Skeletal muscle tissue (tissue), 4 donors: ENCODE data around the gene TNK2. TPM values are rescaled to one million over a fixed set of nuclear protein-coding genes. Genes with fewer than 3 reads are reported as not detected.
"Not testable (repeated sequence)": the region's sequence is repeated elsewhere in the genome, so short reads cannot be mapped to it uniquely, and the experiment has no call there.

Experiments used
- H3K27ac ChIP-seq: one replicate; pipeline ENCODE4 v1.7.0; 2013; ENCODE audit warnings: mild to moderate bottlenecking, low read depth, low read length, inconsistent platforms
- H3K27me3 ChIP-seq, 3 donors: one replicate each; pipeline ENCODE4 v1.7.0; 2013; ENCODE audit warnings: low read length in 3 of 3; ENCODE audit not compliant: control insufficient read depth in 3 of 3, insufficient read depth in 3 of 3
- H3K36me3 ChIP-seq, 3 donors: one replicate each; pipeline ENCODE4 v1.7.0; 2013; ENCODE audit warnings: low read length in 3 of 3; ENCODE audit not compliant: control insufficient read depth in 3 of 3, insufficient read depth in 3 of 3
- H3K4me1 ChIP-seq, 3 donors: one replicate each; pipeline ENCODE4 v1.7.0; 2013; ENCODE audit warnings: low read length in 3 of 3, mild to moderate bottlenecking in 3 of 3; ENCODE audit not compliant: control insufficient read depth in 3 of 3, insufficient read depth in 3 of 3
- H3K4me3 ChIP-seq, 3 donors: one replicate each; pipeline ENCODE4 v1.7.0; 2013; ENCODE audit warnings: low read length in 3 of 3
- H3K9ac ChIP-seq, 3 donors: one replicate each; pipeline ENCODE4 v1.7.0; 2013; ENCODE audit warnings: low read length in 3 of 3, mild to moderate bottlenecking in 3 of 3, moderate library complexity in 2 of 3, low read depth in 1 of 3
- H3K9me3 ChIP-seq, 3 donors: one replicate each; pipeline ENCODE4 v1.7.0; 2013; ENCODE audit warnings: low read length in 3 of 3; ENCODE audit not compliant: control insufficient read depth in 3 of 3
- total RNA-seq: library from RNA; depleted of rRNA; stranded (reverse); fragments of >200 nt; gene quantifications from one replicate; pipeline ENCODE4 v1.2.3, GENCODE V29; 2014
- donor health status: Osteomylitis.

Gene TNK2
- total RNA-seq, 1 donor from 2014 or later: 9.9 TPM

DNA sequence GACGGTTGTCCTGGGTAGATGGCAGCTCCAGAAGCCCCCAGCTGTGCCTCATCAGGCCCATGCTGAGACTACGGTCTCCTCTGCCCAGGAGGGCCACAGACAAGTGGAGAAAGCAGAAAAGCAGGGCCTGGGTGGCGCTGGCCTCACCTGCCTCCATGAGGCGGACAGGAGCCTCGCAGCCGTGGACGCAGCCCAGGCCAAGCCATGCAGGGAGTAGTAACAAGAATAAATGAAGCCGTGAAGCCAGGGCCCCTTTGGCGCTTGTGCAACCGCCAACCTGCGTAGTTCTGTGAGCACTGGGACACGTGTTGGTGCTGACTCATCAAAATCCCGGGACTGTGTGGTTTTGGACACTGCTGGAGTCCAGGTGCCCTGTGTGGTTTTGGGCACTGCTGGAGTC, 84.4 kb downstream of the TNK2 start:
- no peaks in the 10 kb centered on the region for H3K9me3 ChIP-seq
- H3K9ac ChIP-seq: no peak overlapping the region
- H3K36me3 ChIP-seq: no peaks in the 10 kb centered on the region
- no peak overlapping the region for H3K27ac ChIP-seq
- no peak overlapping the region for H3K4me3 ChIP-seq
- peaks cover 0 to 4% (median 3%) of the 10 kb centered on the region in 3 donors for H3K4me1 ChIP-seq
- H3K27me3 ChIP-seq: peaks cover 8 to 22% (median 9%) of the 10 kb centered on the region in 3 donors

DNA sequence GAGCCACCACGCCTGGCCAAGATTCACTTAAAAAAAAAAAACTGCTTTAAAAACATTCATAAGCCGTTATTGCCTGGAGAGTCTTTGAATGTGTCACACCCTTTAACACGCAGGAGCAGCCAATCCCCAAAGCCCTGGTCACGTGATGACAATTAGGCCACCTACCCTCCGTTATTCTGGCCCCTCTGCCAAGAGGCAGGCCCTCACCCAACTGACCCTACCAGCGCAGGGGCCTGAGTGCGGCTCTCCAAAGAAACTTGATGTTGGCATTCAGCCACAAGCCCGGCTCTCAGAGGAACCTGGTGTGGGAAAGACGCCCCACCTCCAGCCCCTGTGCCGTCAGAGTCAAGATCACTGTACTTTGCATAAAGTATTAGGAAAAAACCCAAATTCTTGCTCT, 85.1 kb downstream of the TNK2 start:
- H3K9me3 ChIP-seq: no peaks in the 10 kb centered on the region
- H3K4me1 ChIP-seq: peaks cover 0 to 4% (median 3%) of the 10 kb centered on the region in 3 donors
- H3K9ac ChIP-seq: no peak overlapping the region
- H3K36me3 ChIP-seq: no peaks in the 10 kb centered on the region
- no peak overlapping the region for H3K27ac ChIP-seq
- H3K4me3 ChIP-seq: no peak overlapping the region
- peaks cover 8 to 22% (median 9%) of the 10 kb centered on the region in 3 donors for H3K27me3 ChIP-seq

DNA sequence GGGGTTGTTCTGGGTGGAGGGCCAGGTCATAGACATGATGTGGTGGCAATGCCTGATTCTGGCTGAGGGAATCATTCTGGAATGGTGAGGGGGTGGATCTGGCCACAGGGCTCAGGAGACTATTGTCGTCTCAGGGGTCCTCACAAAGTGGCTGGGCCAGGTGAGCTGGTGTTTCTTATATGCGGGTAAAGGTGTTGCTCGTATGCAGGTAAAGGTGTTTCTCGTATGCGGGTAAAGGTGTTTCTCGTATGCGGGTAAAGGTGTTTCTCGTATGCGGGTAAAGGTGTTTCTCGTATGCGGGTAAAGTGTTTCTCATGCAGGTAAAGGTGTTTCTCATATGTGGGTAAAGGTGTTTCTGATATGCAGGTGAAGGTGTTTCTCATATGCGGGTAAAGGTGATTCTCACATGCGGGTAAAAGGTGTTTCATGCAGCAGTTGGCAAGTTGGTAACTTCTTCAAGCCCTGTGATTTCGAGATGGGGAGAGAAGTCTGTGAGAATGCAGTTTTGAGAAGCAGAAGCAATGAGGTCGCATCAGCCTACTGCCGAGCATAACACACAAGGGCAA, 86.1 kb downstream of the TNK2 start:
- no peak overlapping the region for H3K27ac ChIP-seq
- no peaks in the 10 kb centered on the region for H3K9me3 ChIP-seq
- no peak overlapping the region for H3K9ac ChIP-seq
- H3K4me1 ChIP-seq: peaks cover 0 to 4% (median 3%) of the 10 kb centered on the region in 3 donors
- H3K36me3 ChIP-seq: no peaks in the 10 kb centered on the region
- H3K4me3 ChIP-seq: no peak overlapping the region
- H3K27me3 ChIP-seq: peaks cover 8 to 22% (median 9%) of the 10 kb centered on the region in 3 donors

DNA sequence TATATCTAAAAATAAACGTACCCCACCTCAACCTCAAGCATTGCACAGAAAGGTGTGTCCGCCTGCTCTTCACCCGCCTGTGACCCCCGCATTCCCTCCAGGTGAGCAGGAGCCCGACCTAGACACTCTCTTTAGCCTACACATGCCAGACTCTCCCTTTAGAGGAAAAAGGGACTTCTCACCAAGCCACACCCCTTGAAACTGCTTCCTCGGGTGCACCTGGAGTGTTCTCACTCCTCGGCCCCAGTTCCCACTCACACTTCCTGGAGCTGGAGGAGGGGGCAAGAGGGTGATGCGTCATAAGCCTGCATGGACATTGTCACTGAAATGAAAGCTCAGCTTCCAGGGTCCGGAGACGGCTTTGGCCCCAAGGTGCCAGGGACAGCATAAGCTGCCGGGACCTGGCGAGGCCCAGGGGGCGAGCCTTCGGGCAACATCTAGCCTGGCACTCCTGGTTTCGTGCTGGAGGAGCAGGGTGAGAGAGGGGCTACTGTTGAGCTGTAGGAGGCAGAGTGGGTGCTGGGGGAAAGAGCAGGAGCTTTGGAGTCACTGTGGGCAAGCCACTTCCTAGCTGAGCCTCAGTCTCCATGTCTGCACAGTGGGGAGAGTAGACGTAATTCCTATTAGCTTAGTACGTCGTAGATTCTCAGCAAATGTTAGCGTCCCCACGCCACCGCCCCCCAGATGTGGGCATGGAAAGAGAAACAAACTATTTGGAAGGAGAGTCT, 86.8 kb downstream of the TNK2 start:
- Histone ChIP-seq H3K9ac (no peak overlapping the region), H3K27me3 (peaks cover 8 to 22% (median 9%) of the 10 kb centered on the region in 3 donors)

DNA sequence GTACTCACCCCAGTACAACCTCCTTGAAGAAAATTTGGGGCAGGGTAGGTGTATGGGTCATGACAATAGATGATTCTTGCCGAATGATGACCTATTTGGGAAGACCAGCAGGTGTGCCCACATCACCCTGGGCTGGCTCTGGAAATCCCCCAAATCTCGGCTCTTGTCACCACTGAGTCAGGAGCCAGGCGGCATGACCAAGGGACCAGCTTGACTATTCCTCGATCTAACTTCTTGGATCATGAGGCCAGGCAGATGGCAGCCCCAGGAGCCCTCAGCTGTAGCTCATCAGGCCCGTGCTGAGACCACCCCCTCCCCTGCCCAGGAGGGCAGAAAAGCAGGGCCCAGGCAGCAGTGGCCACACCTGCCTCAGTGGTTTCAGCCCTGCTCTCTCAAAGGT, 87.5 kb downstream of the TNK2 start:
- Histone ChIP-seq H3K4me3 (no peak overlapping the region), H3K36me3 (no peaks in the 10 kb centered on the region), H3K9me3 (no peaks in the 10 kb centered on the region), H3K4me1 (peaks cover 0 to 4% (median 3%) of the 10 kb centered on the region in 3 donors), H3K9ac (no peak overlapping the region), H3K27me3 (peaks cover 8 to 22% (median 9%) of the 10 kb centered on the region in 3 donors), H3K27ac (no peak overlapping the region)

More for the DNA sequence above, 86.8 kb downstream of the TNK2 start:
- Histone ChIP-seq H3K4me1 (peaks cover 0 to 4% (median 3%) of the 10 kb centered on the region in 3 donors), H3K9me3 (no peaks in the 10 kb centered on the region), H3K4me3 (no peak overlapping the region), H3K27ac (no peak overlapping the region), H3K36me3 (no peaks in the 10 kb centered on the region)

DNA sequence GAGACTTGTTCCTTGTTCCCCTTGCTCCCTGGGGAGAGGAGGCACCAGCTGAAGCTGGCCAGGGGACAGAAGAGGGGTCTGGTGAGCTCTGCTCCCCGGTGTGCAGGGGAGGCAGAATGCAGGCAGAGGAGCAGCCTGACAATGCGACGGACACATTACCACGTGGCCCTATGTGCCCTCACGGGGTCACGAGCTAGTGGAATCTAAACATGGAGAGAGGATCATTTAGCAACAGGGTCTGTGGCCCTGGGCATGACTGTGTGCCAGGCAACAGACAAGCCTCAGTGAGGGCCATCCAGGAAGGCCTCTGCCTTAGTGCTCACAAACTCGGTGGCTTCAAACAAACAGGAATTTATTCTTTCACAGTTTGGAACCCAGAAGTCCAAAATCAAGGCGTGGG, 88.2 kb downstream of the TNK2 start:
- H3K9ac ChIP-seq: no peak overlapping the region
- no peaks in the 10 kb centered on the region for H3K9me3 ChIP-seq
- peaks cover 0 to 4% (median 3%) of the 10 kb centered on the region in 3 donors for H3K4me1 ChIP-seq
- H3K27me3 ChIP-seq: peaks cover 8 to 22% (median 9%) of the 10 kb centered on the region in 3 donors
- H3K36me3 ChIP-seq: no peaks in the 10 kb centered on the region
- H3K27ac ChIP-seq: no peak overlapping the region
- no peak overlapping the region for H3K4me3 ChIP-seq

DNA sequence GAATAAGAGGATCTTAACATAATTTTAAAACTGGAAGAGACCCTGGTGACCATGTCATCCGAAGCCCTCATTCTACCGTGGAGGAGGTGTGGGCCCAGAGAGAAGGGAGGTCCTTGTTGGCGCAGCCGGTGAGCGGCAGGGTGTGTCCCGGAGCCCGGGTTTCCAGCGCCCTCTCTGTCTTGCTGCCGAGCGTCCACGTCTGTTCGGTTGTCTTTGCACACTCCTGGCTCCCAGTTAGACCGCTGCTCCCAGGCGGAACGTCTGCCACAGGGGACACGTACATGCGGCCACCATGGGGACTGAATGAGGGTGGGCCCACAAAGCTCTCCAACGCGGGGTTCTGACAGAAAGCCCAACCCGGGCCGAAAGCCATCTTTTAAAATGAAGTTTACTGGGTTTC, 90.0 kb downstream of the TNK2 start:
- peaks cover 0 to 4% (median 3%) of the 10 kb centered on the region in 3 donors for H3K4me1 ChIP-seq

DNA sequence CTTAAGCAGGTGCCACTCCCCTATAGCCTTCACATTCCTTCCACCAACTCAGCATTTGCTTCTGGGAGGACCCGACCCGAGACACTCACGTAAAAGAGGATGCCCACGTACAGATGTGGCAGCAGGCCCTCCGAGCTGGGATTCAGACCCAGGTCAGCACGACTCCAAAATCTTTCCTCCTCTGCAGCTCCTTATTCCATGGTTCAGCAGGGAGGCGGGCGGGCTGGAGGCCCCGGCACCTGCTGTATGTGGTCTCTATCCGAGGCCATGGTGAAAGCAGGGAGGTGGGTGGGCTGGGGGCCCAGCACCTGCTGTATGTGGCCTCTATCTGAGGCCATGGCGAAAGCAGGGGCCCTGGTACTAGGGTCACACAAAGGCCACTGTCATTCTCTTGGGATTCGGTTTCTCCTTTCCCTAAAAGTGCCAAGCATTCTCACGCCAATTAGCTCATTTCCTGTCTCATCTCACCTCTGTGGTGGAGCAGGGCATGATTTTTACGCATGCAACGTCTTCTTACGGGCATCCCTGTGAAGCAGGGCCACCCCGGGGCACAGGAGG, 90.7 kb downstream of the TNK2 start:
- H3K4me3 ChIP-seq: no peak overlapping the region
- no peak overlapping the region for H3K9ac ChIP-seq
- H3K36me3 ChIP-seq: no peaks in the 10 kb centered on the region
- H3K27me3 ChIP-seq: peaks cover 14 to 29% (median 22%) of the 10 kb centered on the region in 3 donors
- H3K27ac ChIP-seq: no peak overlapping the region
- H3K9me3 ChIP-seq: no peaks in the 10 kb centered on the region
- peaks cover 0 to 4% (median 3%) of the 10 kb centered on the region in 3 donors for H3K4me1 ChIP-seq

More for the DNA sequence above, 90.0 kb downstream of the TNK2 start:
- Histone ChIP-seq H3K27ac (no peak overlapping the region), H3K4me3 (no peak overlapping the region), H3K9me3 (no peaks in the 10 kb centered on the region), H3K27me3 (peaks cover 8 to 22% (median 16%) of the 10 kb centered on the region in 3 donors), H3K9ac (no peak overlapping the region), H3K36me3 (no peaks in the 10 kb centered on the region)

DNA sequence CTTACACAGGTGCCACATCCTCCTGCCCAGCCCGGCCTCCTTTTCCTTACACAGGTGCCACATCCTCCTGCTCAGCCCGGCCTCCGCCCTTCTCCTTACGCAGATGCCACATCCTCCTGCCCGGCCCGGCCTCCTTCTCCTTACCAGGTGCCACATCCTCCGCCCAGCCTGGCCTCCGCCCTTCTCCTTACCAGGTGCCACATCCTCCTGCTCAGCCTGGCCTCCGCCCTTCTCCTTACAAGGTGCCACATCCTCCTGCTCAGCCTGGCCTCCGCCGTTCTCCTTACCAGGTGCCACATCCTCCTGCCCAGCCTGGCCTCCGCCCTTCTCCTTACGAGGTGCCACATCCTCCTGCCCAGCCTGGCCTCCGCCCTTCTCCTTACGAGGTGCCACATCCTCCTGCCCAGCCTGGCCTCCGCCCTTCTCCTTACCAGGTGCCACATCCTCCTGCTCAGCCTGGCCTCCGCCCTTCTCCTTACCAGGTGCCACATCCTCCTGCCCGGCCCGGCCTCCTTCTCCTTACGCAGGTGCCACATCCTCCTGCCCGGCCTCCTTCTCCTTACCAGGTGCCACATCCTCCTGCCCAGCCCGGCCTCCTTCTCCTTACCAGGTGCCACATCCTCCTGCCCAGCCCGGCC, 92.0 kb downstream of the TNK2 start:
- H3K9me3 ChIP-seq, H3K36me3 ChIP-seq, H3K9ac ChIP-seq, H3K4me1 ChIP-seq, H3K4me3 ChIP-seq, H3K27ac ChIP-seq: not testable (repeated sequence)
- H3K27me3 ChIP-seq: peaks cover 16 to 35% (median 27%) of the 10 kb centered on the region in 3 donors
